OCI-LY1 (cell line): ENCODE results near the gene PFKP.
"Not testable (repeated sequence)": the region's sequence is repeated elsewhere in the genome, so short reads cannot be mapped to it uniquely, and the experiment has no call there.

Experiments used
- H2AFZ ChIP-seq: fragments of 200-600 bp; sonication (generic), shearing (Covaris generic); 2 replicates; pipeline ENCODE4 v1.6.0; 2014; ENCODE audit warnings: antibody characterized with exemption, mild to moderate bottlenecking, low read length
- H3F3A ChIP-seq: fragments of 200-600 bp; sonication (generic), shearing (Covaris generic); 2 replicates; pipeline ENCODE4 v1.6.0; 2014; ENCODE audit warnings: mild to moderate bottlenecking, antibody characterized with exemption, low read length, moderate library complexity; ENCODE audit not compliant: insufficient read depth
- H3K27ac ChIP-seq: fragments of 200-600 bp; sonication (generic); 2 replicates; pipeline ENCODE4 v1.5.1; 2014; ENCODE audit warnings: low read length, mixed run types, mild to moderate bottlenecking, low read depth; ENCODE audit not compliant: poor library complexity, severe bottlenecking
- H3K27me3 ChIP-seq: fragments of 200-600 bp; sonication (generic); 2 replicates; pipeline ENCODE4 v1.6.0; 2014; ENCODE audit warnings: antibody characterized with exemption, mild to moderate bottlenecking, low read length, moderate library complexity; ENCODE audit not compliant: insufficient read depth
- H3K36me3 ChIP-seq: fragments of 200-600 bp; sonication (generic); 2 replicates; pipeline ENCODE4 v1.6.1; 2014; ENCODE audit warnings: mild to moderate bottlenecking, antibody characterized with exemption, low read length, moderate library complexity, mixed read lengths; ENCODE audit not compliant: insufficient read depth
- H3K4me1 ChIP-seq: fragments of 200-600 bp; sonication (generic); 2 replicates; pipeline ENCODE4 v1.5.1; 2014; ENCODE audit warnings: mild to moderate bottlenecking, low read length, moderate library complexity; ENCODE audit not compliant: insufficient read depth, severe bottlenecking
- H3K4me2 ChIP-seq: fragments of 200-600 bp; sonication (generic), shearing (Covaris generic); 2 replicates; pipeline ENCODE4 v1.6.1; 2014; ENCODE audit warnings: low read length
- H3K4me3 ChIP-seq: fragments of 200-600 bp; sonication (generic); 2 replicates; pipeline ENCODE4 v1.5.1; 2014; ENCODE audit warnings: low read length, low read depth, mild to moderate bottlenecking, mixed read lengths; ENCODE audit not compliant: poor library complexity, severe bottlenecking
- H3K79me2 ChIP-seq: fragments of 200-600 bp; shearing (Covaris generic); 2 replicates; pipeline ENCODE4 v1.6.1; 2016; ENCODE audit warnings: mixed run types, low read length, mixed read lengths; ENCODE audit not compliant: insufficient read depth
- H3K9ac ChIP-seq: fragments of 200-600 bp; sonication (generic), shearing (Covaris generic); 2 replicates; pipeline ENCODE4 v1.6.1; 2014; ENCODE audit warnings: mild to moderate bottlenecking, low read length, mixed read lengths
- H3K9me2 ChIP-seq: fragments of 200-600 bp; sonication (generic), shearing (Covaris generic); 2 replicates; pipeline ENCODE4 v1.6.1; 2014; ENCODE audit warnings: low read depth, mild to moderate bottlenecking, low read length, mixed read lengths
- H3K9me3 ChIP-seq: fragments of 200-600 bp; shearing (Covaris generic); 2 replicates; pipeline ENCODE4 v1.6.1; 2014; ENCODE audit warnings: low read length, mixed read lengths
- H4K20me1 ChIP-seq: fragments of 200-600 bp; sonication (generic), shearing (Covaris generic); 2 replicates; pipeline ENCODE4 v1.6.0; 2016; ENCODE audit warnings: mild to moderate bottlenecking, low read length; ENCODE audit not compliant: insufficient read depth
- EZH2 ChIP-seq: fragments of 200-600 bp; sonication (generic), shearing (Covaris generic); IDR thresholded peaks from 2 replicates; pipeline ENCODE4 v1.8.0; 2017; ENCODE audit warnings: borderline replicate concordance, mixed run types, mild to moderate bottlenecking, antibody characterized with exemption, low read length, moderate library complexity, mixed read lengths
- TF ChIP-seq, protein P1 (sequence below): fragments of 200-600 bp; sonication (generic), shearing (Covaris generic); IDR thresholded peaks from 2 replicates; pipeline ENCODE4 v1.5.1; 2017; ENCODE audit warnings: mild to moderate bottlenecking, antibody characterized with exemption, low read length, moderate library complexity, mixed read lengths

PFKP gene

DNA sequence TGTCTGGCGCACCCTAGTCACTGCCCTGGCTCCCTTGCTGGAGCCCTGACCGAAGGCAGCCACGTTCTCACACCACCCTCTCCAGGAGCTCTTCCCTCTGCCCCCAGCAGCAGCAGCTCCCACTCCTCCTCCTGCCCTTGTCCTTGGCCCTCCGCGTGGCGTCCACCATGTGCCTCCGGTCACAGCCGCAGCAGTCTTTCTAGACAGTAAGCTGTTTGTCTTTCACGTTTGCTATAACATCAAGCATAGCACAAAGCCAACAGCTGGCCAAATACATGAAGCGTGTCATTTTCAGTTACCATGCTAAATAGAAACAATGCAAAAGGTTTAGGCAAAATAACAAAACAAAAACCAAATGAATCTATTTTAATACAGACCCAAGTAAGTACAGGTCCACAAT lies 101.9 kb downstream of the PFKP start:
- Histone ChIP-seq H3K9ac (no peak overlapping the region), H3K9me3 (no peaks in the 10 kb centered on the region), H2AFZ (no peak overlapping the region), H3K4me3 (no peak overlapping the region), H3F3A (no peaks in the 10 kb centered on the region), H3K27me3 (no peaks in the 10 kb centered on the region), H4K20me1 (no peaks in the 10 kb centered on the region), H3K36me3 (peaks cover 53% of the 10 kb centered on the region), H3K9me2 (no peaks in the 10 kb centered on the region), H3K27ac (no peak overlapping the region), H3K4me2 (no peak overlapping the region), H3K4me1 (peaks cover 17% of the 10 kb centered on the region), H3K79me2 (peaks cover 5% of the 10 kb centered on the region; the same call in 1 of the 2 replicates)
- TF ChIP-seq EZH2: no peak
- TF ChIP-seq, protein P1, sequence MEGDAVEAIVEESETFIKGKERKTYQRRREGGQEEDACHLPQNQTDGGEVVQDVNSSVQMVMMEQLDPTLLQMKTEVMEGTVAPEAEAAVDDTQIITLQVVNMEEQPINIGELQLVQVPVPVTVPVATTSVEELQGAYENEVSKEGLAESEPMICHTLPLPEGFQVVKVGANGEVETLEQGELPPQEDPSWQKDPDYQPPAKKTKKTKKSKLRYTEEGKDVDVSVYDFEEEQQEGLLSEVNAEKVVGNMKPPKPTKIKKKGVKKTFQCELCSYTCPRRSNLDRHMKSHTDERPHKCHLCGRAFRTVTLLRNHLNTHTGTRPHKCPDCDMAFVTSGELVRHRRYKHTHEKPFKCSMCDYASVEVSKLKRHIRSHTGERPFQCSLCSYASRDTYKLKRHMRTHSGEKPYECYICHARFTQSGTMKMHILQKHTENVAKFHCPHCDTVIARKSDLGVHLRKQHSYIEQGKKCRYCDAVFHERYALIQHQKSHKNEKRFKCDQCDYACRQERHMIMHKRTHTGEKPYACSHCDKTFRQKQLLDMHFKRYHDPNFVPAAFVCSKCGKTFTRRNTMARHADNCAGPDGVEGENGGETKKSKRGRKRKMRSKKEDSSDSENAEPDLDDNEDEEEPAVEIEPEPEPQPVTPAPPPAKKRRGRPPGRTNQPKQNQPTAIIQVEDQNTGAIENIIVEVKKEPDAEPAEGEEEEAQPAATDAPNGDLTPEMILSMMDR: no peak

DNA sequence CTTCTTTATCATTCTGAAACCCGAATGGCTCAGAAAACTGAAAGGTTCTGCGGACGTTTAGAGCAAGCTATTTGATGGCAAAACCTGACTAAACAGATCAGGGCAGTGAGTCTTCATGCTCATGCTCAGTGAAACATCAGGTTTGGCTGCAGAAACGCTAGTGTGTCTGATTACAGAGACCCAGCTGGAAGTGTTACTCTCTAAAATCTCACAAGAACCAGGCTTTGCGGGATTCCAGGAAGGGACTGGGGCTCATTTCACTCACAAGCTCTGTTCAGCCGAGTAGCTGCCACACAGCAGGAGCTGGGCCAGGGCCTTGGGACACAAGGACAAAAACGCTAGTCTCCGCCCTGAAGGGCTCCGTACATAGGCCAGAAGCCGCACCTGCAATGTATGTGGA lies 102.3 kb downstream of the PFKP start:
- no peak overlapping the region for H3K4me3 ChIP-seq
- H3K4me2 ChIP-seq: no peak overlapping the region
- H2AFZ ChIP-seq: no peak overlapping the region
- peaks cover 49% of the 10 kb centered on the region for H3K36me3 ChIP-seq
- peaks cover 5% of the 10 kb centered on the region; the same call in 1 of the 2 replicates for H3K79me2 ChIP-seq
- no peaks in the 10 kb centered on the region for H3K9me3 ChIP-seq
- H3K9me2 ChIP-seq: no peaks in the 10 kb centered on the region
- no peaks in the 10 kb centered on the region for H3K27me3 ChIP-seq
- TF ChIP-seq, protein P1: no peak
- no peak for TF ChIP-seq EZH2
- peaks cover 17% of the 10 kb centered on the region for H3K4me1 ChIP-seq
- H3K27ac ChIP-seq: no peak overlapping the region
- H3F3A ChIP-seq: no peaks in the 10 kb centered on the region
- H3K9ac ChIP-seq: no peak overlapping the region
- H4K20me1 ChIP-seq: no peaks in the 10 kb centered on the region

DNA sequence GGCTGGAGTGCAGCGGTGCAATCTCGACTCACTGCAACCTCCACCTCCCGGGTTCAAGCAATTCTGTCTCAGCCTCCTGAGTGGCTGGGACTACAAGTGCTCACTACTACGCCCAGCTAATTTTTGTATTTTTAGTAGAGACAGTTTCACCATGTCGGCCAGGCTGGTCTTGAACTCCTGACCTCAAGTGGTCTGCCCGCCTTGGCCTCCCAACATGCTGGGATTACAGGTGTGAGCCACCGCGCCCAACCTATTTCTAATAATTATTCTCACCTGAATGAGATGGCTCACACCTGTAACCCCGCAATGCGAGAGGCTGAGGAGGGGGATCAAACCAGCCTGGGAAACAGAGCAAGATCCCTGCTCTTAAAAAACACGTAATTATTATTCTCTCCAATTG lies 104.1 kb downstream of the PFKP start:
- not testable (repeated sequence) for H4K20me1 ChIP-seq, H3K9me3 ChIP-seq, H3K27me3 ChIP-seq, H2AFZ ChIP-seq, H3F3A ChIP-seq, H3K9me2 ChIP-seq, H3K27ac ChIP-seq, H3K79me2 ChIP-seq
- Histone ChIP-seq H3K4me2 (peak overlapping the region; percentile 93), H3K9ac (peak overlapping the region; percentile 87), H3K4me3 (peak overlapping the region; percentile 94), H3K4me1 (peaks cover 17% of the 10 kb centered on the region), H3K36me3 (peaks cover 31% of the 10 kb centered on the region)

DNA sequence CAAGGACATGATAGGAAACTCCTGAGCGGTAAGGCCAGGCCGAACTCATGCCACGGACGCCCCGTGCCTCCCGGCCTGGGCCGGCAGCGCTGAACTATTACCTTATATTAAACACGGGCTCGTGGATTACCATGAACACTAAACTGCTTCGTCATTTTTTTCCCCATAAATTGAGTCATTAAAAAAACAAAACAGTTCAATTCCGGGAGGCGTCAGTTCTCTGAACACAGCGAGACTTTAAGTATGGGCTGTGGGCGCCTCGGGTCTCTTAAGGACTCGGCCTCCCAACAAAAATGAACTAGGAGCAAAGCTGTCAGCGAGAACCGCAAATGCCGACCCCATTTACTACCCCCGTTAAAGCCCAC lies 104.7 kb downstream of the PFKP start:
- Histone ChIP-seq H3K27me3 (no peaks in the 10 kb centered on the region), H4K20me1 (no peaks in the 10 kb centered on the region), H2AFZ (no peak overlapping the region), H3K9me3 (no peaks in the 10 kb centered on the region), H3K4me3 (peak overlapping the region; percentile 94), H3K27ac (no peak overlapping the region), H3K4me2 (peak overlapping the region; percentile 93), H3F3A (no peaks in the 10 kb centered on the region), H3K9ac (peak overlapping the region; percentile 87), H3K36me3 (peaks cover 26% of the 10 kb centered on the region), H3K9me2 (no peaks in the 10 kb centered on the region), H3K4me1 (peaks cover 17% of the 10 kb centered on the region), H3K79me2 (peaks cover 5% of the 10 kb centered on the region; the same call in 1 of the 2 replicates)
- no peak for TF ChIP-seq EZH2
- TF ChIP-seq, protein P1: no peak
